SK-N-SH treated with all-trans-retinoic acid at 6 μM for 48 hours (cell line): ENCODE results near the gene ABCC10.

ENCODE experiments used
- ATAC-seq: fragments of 200-7000 bp; cut with Tn5 transposase; 3 replicates; pipeline ENCODE4 v1.9.1; 2020; ENCODE audit warnings: mild to moderate bottlenecking, moderate library complexity
- ARNTL ChIP-seq: fragments of 450-650 bp; formaldehyde crosslinking; IDR thresholded peaks from 2 replicates; pipeline ENCODE4 v1.5.0; 2020; ENCODE audit warnings: low read depth, mild to moderate bottlenecking, moderate library complexity, borderline replicate concordance
- BACH2 ChIP-seq: fragments of 250-450 bp; sonication (Bioruptor Pico); IDR thresholded peaks from 2 replicates; pipeline ENCODE4 v1.9.0; 2021; ENCODE audit warnings: mild to moderate bottlenecking, borderline replicate concordance
- CSDC2 ChIP-seq: fragments of 250-450 bp; sonication (Bioruptor Pico); IDR thresholded peaks from 2 replicates; pipeline ENCODE4 v1.5.0; 2020; ENCODE audit warnings: mild to moderate bottlenecking, moderate library complexity
- ESRRG ChIP-seq: fragments of 250-450 bp; sonication (Bioruptor Pico); IDR thresholded peaks from 2 replicates; pipeline ENCODE4 v1.6.1; 2021; ENCODE audit warnings: mild to moderate bottlenecking
- GLIS3 ChIP-seq: fragments of 250-450 bp; sonication (Bioruptor Pico); IDR thresholded peaks from 2 replicates; pipeline ENCODE4 v1.5.0; 2020; ENCODE audit warnings: mild to moderate bottlenecking, moderate library complexity
- ISL1 ChIP-seq: fragments of 250-450 bp; sonication (Bioruptor Pico); IDR thresholded peaks from 2 replicates; pipeline ENCODE4 v2.1.2; 2022; ENCODE audit warnings: mild to moderate bottlenecking, moderate library complexity
- OSR1 ChIP-seq: fragments of 250-450 bp; sonication (Bioruptor Pico); IDR thresholded peaks from 2 replicates; pipeline ENCODE4 v1.8.0; 2022; ENCODE audit warnings: moderate library complexity, mild to moderate bottlenecking, inconsistent platforms
- PPARA ChIP-seq: fragments of 250-450 bp; sonication (Bioruptor Pico); IDR thresholded peaks from 2 replicates; pipeline ENCODE4 v1.5.0; 2020; ENCODE audit warnings: mild to moderate bottlenecking, borderline replicate concordance
- RARB ChIP-seq: fragments of 250-450 bp; sonication (Bioruptor Pico); IDR thresholded peaks from 2 replicates; pipeline ENCODE4 v1.8.0; 2021; ENCODE audit warnings: mild to moderate bottlenecking, moderate library complexity
- SNAI2 ChIP-seq: fragments of 250-450 bp; sonication (Bioruptor Pico); IDR thresholded peaks from 2 replicates; pipeline ENCODE4 v1.5.0; 2020; ENCODE audit warnings: mild to moderate bottlenecking, moderate library complexity
- TCF4 ChIP-seq: fragments of 250-450 bp; sonication (Bioruptor Pico); IDR thresholded peaks from 2 replicates; pipeline ENCODE4 v1.8.0; 2021; ENCODE audit warnings: mild to moderate bottlenecking, moderate library complexity, borderline replicate concordance
- TOX ChIP-seq: fragments of 250-450 bp; sonication (Bioruptor Pico); IDR thresholded peaks from 2 replicates; pipeline ENCODE4 v1.8.0; 2021; ENCODE audit warnings: mild to moderate bottlenecking, moderate library complexity, borderline replicate concordance
- ZFP3 ChIP-seq: fragments of 250-450 bp; sonication (Bioruptor Pico); IDR thresholded peaks from 2 replicates; pipeline ENCODE4 v1.5.0; 2020; ENCODE audit warnings: mild to moderate bottlenecking, moderate library complexity
- ZFP30 ChIP-seq: fragments of 450-650 bp; formaldehyde crosslinking; IDR thresholded peaks from 2 replicates; pipeline ENCODE4 v1.5.0; 2022; ENCODE audit warnings: mild to moderate bottlenecking, moderate library complexity
- ZNF565 ChIP-seq: fragments of 450-650 bp; formaldehyde crosslinking; conservative IDR thresholded peaks from 2 replicates; pipeline ENCODE4 v1.5.0; 2020; ENCODE audit warnings: low read depth, mild to moderate bottlenecking, moderate library complexity
- ZNF70 ChIP-seq: fragments of 450-650 bp; formaldehyde crosslinking; IDR thresholded peaks from 2 replicates; pipeline ENCODE4 v1.5.0; 2020; ENCODE audit warnings: mild to moderate bottlenecking, moderate library complexity
- ZNF8 ChIP-seq: fragments of 450-650 bp; formaldehyde crosslinking; IDR thresholded peaks from 2 replicates; pipeline ENCODE4 v1.5.0; 2020; ENCODE audit warnings: mild to moderate bottlenecking, moderate library complexity
- TF ChIP-seq, protein P1 (sequence below): fragments of 250-450 bp; sonication (Bioruptor Pico); IDR thresholded peaks from 2 replicates; pipeline ENCODE4 v1.5.0; 2020; ENCODE audit warnings: mild to moderate bottlenecking, moderate library complexity
- TF ChIP-seq, protein P2 (sequence below): fragments of 250-450 bp; sonication (Bioruptor Pico); IDR thresholded peaks from 2 replicates; pipeline ENCODE4 v1.5.1; 2020; ENCODE audit warnings: low read depth, mild to moderate bottlenecking, moderate library complexity
- TF ChIP-seq, protein P3 (sequence below): fragments of 250-450 bp; sonication (Bioruptor Pico); IDR thresholded peaks from 2 replicates; pipeline ENCODE4 v1.8.0; 2020; ENCODE audit warnings: mild to moderate bottlenecking, moderate library complexity, borderline replicate concordance
- TF ChIP-seq, protein P4 (sequence below): fragments of 250-450 bp; sonication (Bioruptor Pico); IDR thresholded peaks from 2 replicates; pipeline ENCODE4 v1.8.0; 2021; ENCODE audit warnings: low read depth, mild to moderate bottlenecking, moderate library complexity, borderline replicate concordance
- TF ChIP-seq, protein P5 (sequence below): fragments of 250-450 bp; sonication (Bioruptor Pico); IDR thresholded peaks from 2 replicates; pipeline ENCODE4 v1.5.1; 2021; ENCODE audit warnings: mild to moderate bottlenecking, moderate library complexity

ABCC10 gene

DNA sequence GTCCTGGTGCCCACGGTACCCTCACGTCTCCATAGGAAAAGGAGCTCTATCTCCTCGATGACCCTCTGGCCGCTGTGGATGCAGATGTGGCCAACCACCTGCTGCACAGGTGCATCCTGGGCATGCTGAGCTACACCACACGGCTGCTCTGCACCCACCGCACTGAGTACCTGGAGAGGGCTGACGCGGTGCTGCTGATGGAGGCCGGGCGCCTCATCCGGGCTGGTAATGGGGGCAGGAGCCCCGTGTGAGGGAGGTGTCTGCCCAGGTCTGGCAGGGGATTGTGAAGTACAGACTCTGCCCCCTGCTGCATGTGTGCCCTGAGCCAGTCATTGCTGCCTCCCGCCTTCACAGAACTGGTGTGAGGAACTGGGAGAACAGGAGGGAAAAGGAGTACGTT lies 15.6 kb downstream of the ABCC10 start:
- no peak for ATAC-seq
- TF ChIP-seq GLIS3 (CRISPR knock-in tag) (no peak), ZFP30 (CRISPR knock-in tag) (no peak), ZNF8 (no peak), BACH2 (CRISPR knock-in tag) (no peak), PPARA (no peak), ZNF565 (CRISPR knock-in tag) (no peak), SNAI2 (CRISPR knock-in tag) (no peak)
- TF ChIP-seq, protein P1, sequence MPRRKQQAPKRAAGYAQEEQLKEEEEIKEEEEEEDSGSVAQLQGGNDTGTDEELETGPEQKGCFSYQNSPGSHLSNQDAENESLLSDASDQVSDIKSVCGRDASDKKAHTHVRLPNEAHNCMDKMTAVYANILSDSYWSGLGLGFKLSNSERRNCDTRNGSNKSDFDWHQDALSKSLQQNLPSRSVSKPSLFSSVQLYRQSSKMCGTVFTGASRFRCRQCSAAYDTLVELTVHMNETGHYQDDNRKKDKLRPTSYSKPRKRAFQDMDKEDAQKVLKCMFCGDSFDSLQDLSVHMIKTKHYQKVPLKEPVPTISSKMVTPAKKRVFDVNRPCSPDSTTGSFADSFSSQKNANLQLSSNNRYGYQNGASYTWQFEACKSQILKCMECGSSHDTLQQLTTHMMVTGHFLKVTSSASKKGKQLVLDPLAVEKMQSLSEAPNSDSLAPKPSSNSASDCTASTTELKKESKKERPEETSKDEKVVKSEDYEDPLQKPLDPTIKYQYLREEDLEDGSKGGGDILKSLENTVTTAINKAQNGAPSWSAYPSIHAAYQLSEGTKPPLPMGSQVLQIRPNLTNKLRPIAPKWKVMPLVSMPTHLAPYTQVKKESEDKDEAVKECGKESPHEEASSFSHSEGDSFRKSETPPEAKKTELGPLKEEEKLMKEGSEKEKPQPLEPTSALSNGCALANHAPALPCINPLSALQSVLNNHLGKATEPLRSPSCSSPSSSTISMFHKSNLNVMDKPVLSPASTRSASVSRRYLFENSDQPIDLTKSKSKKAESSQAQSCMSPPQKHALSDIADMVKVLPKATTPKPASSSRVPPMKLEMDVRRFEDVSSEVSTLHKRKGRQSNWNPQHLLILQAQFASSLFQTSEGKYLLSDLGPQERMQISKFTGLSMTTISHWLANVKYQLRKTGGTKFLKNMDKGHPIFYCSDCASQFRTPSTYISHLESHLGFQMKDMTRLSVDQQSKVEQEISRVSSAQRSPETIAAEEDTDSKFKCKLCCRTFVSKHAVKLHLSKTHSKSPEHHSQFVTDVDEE (CRISPR knock-in tag) = no peak
- TF ChIP-seq, protein P2, sequence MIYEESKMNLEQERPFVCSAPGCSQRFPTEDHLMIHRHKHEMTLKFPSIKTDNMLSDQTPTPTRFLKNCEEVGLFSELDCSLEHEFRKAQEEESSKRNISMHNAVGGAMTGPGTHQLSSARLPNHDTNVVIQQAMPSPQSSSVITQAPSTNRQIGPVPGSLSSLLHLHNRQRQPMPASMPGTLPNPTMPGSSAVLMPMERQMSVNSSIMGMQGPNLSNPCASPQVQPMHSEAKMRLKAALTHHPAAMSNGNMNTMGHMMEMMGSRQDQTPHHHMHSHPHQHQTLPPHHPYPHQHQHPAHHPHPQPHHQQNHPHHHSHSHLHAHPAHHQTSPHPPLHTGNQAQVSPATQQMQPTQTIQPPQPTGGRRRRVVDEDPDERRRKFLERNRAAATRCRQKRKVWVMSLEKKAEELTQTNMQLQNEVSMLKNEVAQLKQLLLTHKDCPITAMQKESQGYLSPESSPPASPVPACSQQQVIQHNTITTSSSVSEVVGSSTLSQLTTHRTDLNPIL (CRISPR knock-in tag) = no peak

DNA sequence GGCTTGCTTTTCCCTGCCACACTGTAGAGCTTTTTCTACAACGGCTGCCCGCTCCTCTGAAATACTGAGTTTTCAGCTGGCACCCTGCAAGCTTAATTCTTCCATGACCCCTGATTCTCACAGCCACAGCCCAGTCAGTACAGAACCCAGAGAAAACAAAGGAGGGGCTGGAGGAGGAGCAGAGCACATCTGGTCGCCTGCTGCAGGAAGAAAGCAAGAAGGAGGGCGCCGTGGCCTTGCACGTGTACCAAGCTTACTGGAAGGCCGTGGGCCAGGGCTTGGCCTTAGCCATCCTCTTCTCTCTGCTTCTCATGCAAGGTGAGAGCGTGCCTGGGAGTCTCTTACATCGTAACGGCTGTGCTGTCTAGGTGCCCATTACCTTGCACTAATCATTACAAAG lies 16.7 kb downstream of the ABCC10 start:
- TF ChIP-seq ZNF8 (no peak), ARNTL (CRISPR knock-in tag) (no peak), CSDC2 (CRISPR knock-in tag) (no peak), ZNF70 (CRISPR knock-in tag) (no peak), TOX (CRISPR knock-in tag) (no peak), ZFP3 (CRISPR knock-in tag) (no peak), BACH2 (CRISPR knock-in tag) (no peak), RARB (no peak), ESRRG (no peak), OSR1 (CRISPR knock-in tag) (no peak), PPARA (no peak)
- TF ChIP-seq, protein P3, sequence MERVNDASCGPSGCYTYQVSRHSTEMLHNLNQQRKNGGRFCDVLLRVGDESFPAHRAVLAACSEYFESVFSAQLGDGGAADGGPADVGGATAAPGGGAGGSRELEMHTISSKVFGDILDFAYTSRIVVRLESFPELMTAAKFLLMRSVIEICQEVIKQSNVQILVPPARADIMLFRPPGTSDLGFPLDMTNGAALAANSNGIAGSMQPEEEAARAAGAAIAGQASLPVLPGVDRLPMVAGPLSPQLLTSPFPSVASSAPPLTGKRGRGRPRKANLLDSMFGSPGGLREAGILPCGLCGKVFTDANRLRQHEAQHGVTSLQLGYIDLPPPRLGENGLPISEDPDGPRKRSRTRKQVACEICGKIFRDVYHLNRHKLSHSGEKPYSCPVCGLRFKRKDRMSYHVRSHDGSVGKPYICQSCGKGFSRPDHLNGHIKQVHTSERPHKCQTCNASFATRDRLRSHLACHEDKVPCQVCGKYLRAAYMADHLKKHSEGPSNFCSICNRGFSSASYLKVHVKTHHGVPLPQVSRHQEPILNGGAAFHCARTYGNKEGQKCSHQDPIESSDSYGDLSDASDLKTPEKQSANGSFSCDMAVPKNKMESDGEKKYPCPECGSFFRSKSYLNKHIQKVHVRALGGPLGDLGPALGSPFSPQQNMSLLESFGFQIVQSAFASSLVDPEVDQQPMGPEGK (CRISPR knock-in tag) = no peak
- TF ChIP-seq, protein P2 (CRISPR knock-in tag) = no peak
- ATAC-seq = no peak

DNA sequence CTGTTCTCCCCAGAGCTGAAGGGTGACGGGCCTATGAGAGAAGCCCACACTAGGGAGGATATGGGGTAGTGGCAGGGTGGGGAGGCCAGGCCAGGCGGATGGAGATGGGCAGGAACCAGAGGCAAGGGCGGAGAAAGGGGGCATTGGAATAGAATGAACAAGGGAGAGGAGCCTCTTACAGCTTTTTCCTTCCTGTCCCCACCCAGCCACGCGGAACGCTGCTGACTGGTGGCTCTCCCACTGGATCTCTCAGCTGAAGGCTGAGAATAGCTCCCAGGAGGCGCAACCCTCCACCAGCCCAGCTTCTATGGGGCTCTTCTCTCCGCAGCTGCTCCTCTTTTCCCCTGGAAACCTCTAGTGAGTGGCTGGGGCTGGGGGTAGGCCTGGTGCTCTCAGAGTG lies 17.2 kb downstream of the ABCC10 start:
- TF ChIP-seq, protein P4, sequence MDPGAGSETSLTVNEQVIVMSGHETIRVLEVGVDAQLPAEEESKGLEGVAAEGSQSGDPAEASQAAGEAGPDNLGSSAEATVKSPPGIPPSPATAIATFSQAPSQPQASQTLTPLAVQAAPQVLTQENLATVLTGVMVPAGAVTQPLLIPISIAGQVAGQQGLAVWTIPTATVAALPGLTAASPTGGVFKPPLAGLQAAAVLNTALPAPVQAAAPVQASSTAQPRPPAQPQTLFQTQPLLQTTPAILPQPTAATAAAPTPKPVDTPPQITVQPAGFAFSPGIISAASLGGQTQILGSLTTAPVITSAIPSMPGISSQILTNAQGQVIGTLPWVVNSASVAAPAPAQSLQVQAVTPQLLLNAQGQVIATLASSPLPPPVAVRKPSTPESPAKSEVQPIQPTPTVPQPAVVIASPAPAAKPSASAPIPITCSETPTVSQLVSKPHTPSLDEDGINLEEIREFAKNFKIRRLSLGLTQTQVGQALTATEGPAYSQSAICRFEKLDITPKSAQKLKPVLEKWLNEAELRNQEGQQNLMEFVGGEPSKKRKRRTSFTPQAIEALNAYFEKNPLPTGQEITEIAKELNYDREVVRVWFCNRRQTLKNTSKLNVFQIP = no peak
- no peak for TF ChIP-seq ISL1
- no peak for TF ChIP-seq OSR1 (CRISPR knock-in tag)
- TF ChIP-seq ZNF565 (CRISPR knock-in tag) = no peak
- no peak for TF ChIP-seq ZFP30 (CRISPR knock-in tag)
- TF ChIP-seq TCF4 (CRISPR knock-in tag) = no peak
- TF ChIP-seq BACH2 (CRISPR knock-in tag) = no peak
- no peak for TF ChIP-seq ESRRG
- TF ChIP-seq, protein P5, sequence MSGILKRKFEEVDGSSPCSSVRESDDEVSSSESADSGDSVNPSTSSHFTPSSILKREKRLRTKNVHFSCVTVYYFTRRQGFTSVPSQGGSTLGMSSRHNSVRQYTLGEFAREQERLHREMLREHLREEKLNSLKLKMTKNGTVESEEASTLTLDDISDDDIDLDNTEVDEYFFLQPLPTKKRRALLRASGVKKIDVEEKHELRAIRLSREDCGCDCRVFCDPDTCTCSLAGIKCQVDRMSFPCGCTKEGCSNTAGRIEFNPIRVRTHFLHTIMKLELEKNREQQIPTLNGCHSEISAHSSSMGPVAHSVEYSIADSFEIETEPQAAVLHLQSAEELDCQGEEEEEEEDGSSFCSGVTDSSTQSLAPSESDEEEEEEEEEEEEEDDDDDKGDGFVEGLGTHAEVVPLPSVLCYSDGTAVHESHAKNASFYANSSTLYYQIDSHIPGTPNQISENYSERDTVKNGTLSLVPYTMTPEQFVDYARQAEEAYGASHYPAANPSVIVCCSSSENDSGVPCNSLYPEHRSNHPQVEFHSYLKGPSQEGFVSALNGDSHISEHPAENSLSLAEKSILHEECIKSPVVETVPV (CRISPR knock-in tag) = no peak
- no peak for TF ChIP-seq ZFP3 (CRISPR knock-in tag)
- TF ChIP-seq TOX (CRISPR knock-in tag) = no peak
- no peak for TF ChIP-seq ZNF70 (CRISPR knock-in tag)
- TF ChIP-seq, all 23 proteins: peak for 0
- no peak for ATAC-seq
